Measurements from ENCODE around the gene ACOT7.

ACOT7 gene

GRCh38 chr1:6294080-6294889, 99.3 kb downstream of the ACOT7 start:
- in situ Hi-C loops (cut with MboI; ENCODE audit: low sequenced_read_pairs), result no loop called here

- in situ Hi-C loops (cut with MboI; ENCODE audit: low sequenced_read_pairs), result no loop called here
Measured at GRCh38 chr1:6292102-6292501, 101.5 kb downstream of the ACOT7 start.

- in situ Hi-C loops (cut with MboI; ENCODE audit: low sequenced_read_pairs), result no loop called here
Measured at GRCh38 chr1:6288665-6289064, 104.9 kb downstream of the ACOT7 start.

- in situ Hi-C loops (cut with MboI; ENCODE audit: low sequenced_read_pairs), result no loop called here
Measured at GRCh38 chr1:6288026-6288425, 105.5 kb downstream of the ACOT7 start.

- in situ Hi-C loops (cut with MboI; ENCODE audit: low sequenced_read_pairs), result no loop called here
Measured at GRCh38 chr1:6287431-6287886, 106.1 kb downstream of the ACOT7 start.

- in situ Hi-C loops (cut with MboI; ENCODE audit: low sequenced_read_pairs), result no loop called here
Measured at GRCh38 chr1:6287029-6287428, 106.5 kb downstream of the ACOT7 start.

- in situ Hi-C loops (cut with MboI; ENCODE audit: low sequenced_read_pairs), result no loop called here
Measured at GRCh38 chr1:6286266-6286665, 107.3 kb downstream of the ACOT7 start.

GRCh38 chr1:6285336-6285735, 108.2 kb downstream of the ACOT7 start:
- in situ Hi-C loops (cut with MboI; ENCODE audit: low sequenced_read_pairs), result no loop called here

- in situ Hi-C loops (cut with MboI; ENCODE audit: low sequenced_read_pairs), result no loop called here
Measured at GRCh38 chr1:6282577-6283270, 110.8 kb downstream of the ACOT7 start.

GRCh38 chr1:6281511-6282402, 111.8 kb downstream of the ACOT7 start:
- in situ Hi-C loops (cut with MboI; ENCODE audit: low sequenced_read_pairs), result no loop called here

GRCh38 chr1:6280761-6281451, 112.7 kb downstream of the ACOT7 start:
- in situ Hi-C loops (cut with MboI; ENCODE audit: low sequenced_read_pairs), result no loop called here

- in situ Hi-C loops (cut with MboI; ENCODE audit: low sequenced_read_pairs), result no loop called here
Measured at GRCh38 chr1:6279613-6280383, 113.8 kb downstream of the ACOT7 start.

- in situ Hi-C loops (cut with MboI; ENCODE audit: low sequenced_read_pairs), result no loop called here
Measured at GRCh38 chr1:6279066-6279465, 114.5 kb downstream of the ACOT7 start.

GRCh38 chr1:6278263-6278662, 115.3 kb downstream of the ACOT7 start:
- in situ Hi-C loops (cut with MboI; ENCODE audit: low sequenced_read_pairs), result no loop called here

GRCh38 chr1:6276811-6277555, 116.6 kb downstream of the ACOT7 start:
- in situ Hi-C loops (cut with MboI; ENCODE audit: low sequenced_read_pairs), result no loop called here

- in situ Hi-C loops (cut with MboI; ENCODE audit: low sequenced_read_pairs), result no loop called here
Measured at GRCh38 chr1:6275826-6276782, 117.5 kb downstream of the ACOT7 start.

GRCh38 chr1:6274622-6275139, 118.9 kb downstream of the ACOT7 start:
- in situ Hi-C loops (cut with MboI; ENCODE audit: low sequenced_read_pairs), result no loop called here

GRCh38 chr1:6274102-6274501, 119.5 kb downstream of the ACOT7 start:
- in situ Hi-C loops (cut with MboI; ENCODE audit: low sequenced_read_pairs), result no loop called here

Measured in hTERT RPE-1 (cell line).